ENCODE data around the gene PLCH1.

The PLCH1 gene

DNA sequence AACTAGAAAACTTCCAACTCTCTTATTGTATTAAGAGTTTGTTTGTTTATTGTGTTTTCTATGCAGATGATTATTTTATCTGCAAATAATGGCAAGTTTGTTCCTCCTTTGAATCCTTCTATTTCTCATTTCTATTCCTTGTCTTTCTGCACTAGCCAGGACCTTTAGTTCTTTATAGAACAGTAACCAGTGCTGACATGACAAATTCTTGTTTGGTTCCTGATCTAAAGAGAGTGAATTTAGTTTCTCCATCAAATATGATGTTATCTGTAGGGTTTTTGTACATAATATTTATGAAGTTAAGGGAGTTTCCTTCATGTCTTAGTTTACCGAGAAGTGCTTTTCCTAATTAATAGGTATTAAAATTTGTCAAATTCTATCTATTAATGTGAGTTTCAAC lies 350.6 kb downstream of the PLCH1 start:
- H3K4me3 ChIP-seq (replicated peaks; ENCODE audit: low read depth, low read length), result no peak overlapping the region
- no peak for DNase-seq (ENCODE audit: extremely low read depth, low read depth)
- TF ChIP-seq, protein P1, sequence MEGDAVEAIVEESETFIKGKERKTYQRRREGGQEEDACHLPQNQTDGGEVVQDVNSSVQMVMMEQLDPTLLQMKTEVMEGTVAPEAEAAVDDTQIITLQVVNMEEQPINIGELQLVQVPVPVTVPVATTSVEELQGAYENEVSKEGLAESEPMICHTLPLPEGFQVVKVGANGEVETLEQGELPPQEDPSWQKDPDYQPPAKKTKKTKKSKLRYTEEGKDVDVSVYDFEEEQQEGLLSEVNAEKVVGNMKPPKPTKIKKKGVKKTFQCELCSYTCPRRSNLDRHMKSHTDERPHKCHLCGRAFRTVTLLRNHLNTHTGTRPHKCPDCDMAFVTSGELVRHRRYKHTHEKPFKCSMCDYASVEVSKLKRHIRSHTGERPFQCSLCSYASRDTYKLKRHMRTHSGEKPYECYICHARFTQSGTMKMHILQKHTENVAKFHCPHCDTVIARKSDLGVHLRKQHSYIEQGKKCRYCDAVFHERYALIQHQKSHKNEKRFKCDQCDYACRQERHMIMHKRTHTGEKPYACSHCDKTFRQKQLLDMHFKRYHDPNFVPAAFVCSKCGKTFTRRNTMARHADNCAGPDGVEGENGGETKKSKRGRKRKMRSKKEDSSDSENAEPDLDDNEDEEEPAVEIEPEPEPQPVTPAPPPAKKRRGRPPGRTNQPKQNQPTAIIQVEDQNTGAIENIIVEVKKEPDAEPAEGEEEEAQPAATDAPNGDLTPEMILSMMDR (IDR thresholded peaks at IDR 0.05; ENCODE audit: low read depth, low read length, missing control alignments), result no peak

DNA sequence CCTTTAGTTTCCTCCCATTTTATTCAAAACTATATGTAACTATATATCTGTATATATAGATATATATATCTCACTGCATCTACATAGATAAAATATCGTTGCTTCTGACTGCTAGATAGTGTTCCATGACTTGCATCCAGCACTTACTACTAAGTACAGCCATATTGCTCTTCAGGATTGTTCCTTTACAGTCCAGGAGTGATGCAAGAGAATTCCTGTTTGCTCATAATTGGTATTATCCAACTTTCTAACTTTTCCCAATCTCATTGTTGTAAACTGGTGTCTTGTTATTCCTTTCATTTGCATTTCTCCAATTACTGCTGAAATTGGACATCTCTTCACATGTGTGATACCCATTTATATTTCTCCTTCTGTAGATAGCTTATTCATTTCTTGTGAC lies 351.6 kb downstream of the PLCH1 start:
- no peak for DNase-seq (ENCODE audit: extremely low read depth, low read depth)
- TF ChIP-seq, protein P1 (IDR thresholded peaks at IDR 0.05; ENCODE audit: low read depth, low read length, missing control alignments), result no peak
- H3K4me3 ChIP-seq (replicated peaks; ENCODE audit: low read depth, low read length), result no peak overlapping the region

DNA sequence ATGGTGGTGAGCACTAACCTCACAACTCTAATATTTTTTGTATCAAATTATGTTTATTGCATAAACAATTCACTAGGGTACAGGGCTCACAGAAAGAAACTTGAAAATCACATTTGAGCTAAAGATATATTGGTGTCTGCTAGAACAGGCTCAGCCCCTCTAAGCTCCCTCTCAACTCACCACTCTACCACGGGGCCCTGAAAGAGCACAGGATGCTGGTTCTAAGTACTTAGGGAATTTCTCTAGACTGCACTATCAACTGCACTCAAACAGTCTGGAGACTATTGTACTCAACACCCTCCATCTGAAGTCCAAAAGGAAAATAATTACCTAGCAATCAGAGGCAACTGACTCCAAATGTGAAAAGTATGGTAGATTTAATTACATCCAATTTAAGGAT lies 352.7 kb downstream of the PLCH1 start:
- TF ChIP-seq, protein P1 (IDR thresholded peaks at IDR 0.05; ENCODE audit: low read depth, low read length, missing control alignments), result no peak
- no peak for DNase-seq (ENCODE audit: extremely low read depth, low read depth)
- H3K4me3 ChIP-seq (replicated peaks; ENCODE audit: low read depth, low read length), result no peak overlapping the region

DNA sequence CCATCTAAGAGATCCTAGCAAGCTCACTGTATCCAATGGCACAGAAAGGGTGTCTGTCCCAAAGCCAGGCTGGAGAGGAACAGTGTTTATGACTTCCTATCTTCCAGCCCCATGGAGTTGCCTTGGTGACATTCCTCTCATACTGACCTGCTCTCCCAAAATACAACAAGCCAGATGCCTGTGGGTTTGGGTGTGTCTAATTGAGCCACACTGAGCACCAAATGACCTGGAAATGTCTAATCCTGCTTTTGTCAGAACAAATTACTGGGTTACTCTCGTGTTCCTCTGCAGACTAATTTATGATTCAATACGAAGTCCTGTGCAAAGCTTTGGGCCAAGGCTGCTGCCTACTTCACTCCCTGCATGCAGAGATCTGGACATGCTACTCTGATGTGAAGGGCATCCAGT lies 353.3 kb downstream of the PLCH1 start:
- TF ChIP-seq, protein P1 (IDR thresholded peaks at IDR 0.05; ENCODE audit: low read depth, low read length, missing control alignments), result no peak
- DNase-seq (ENCODE audit: extremely low read depth, low read depth), result peak; percentile 87
- no peak overlapping the region for H3K4me3 ChIP-seq (replicated peaks; ENCODE audit: low read depth, low read length)

DNA sequence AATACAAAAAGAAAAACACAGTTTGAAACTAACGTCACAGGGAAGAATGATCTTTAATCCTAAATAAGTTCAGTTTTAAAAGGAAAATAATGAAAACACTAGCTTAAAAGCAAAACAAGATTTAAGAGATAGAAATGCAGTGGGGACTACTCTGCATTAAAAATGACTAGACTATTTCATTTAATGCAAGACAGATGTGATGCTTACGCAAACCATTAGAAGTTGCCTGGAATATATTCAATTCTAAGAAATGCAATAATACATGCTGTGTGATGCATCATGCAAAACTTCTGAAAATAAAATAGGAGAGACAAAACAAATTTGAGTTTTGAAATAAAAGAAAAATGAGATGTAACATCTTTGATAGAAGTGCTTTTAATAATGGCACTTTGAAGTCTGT lies 353.8 kb downstream of the PLCH1 start:
- peak; percentile 63 for DNase-seq (ENCODE audit: extremely low read depth, low read depth)
- no peak overlapping the region for H3K4me3 ChIP-seq (replicated peaks; ENCODE audit: low read depth, low read length)
- TF ChIP-seq, protein P1 (IDR thresholded peaks at IDR 0.05; ENCODE audit: low read depth, low read length, missing control alignments), result no peak

DNA sequence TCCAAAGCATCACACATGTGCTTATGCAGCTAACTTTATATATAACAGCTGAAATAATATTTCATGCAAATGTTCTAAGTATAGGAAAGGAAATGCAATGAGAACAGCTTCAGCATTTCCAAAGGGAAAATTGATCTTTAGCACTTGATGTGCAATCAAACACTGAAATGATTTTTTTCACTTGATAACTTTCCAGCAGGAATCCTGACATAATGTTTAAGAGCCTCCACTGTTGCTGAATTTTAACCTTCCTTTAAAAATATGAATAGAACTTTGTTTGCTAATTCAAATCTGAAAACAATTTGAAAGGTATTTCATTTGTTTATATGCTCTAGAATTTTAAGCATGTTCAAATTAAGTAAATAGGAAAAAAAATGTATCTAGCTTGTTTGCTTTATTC lies 354.5 kb downstream of the PLCH1 start:
- TF ChIP-seq, protein P1 (IDR thresholded peaks at IDR 0.05; ENCODE audit: low read depth, low read length, missing control alignments), result no peak
- no peak for DNase-seq (ENCODE audit: extremely low read depth, low read depth)
- no peak overlapping the region for H3K4me3 ChIP-seq (replicated peaks; ENCODE audit: low read depth, low read length)

DNA sequence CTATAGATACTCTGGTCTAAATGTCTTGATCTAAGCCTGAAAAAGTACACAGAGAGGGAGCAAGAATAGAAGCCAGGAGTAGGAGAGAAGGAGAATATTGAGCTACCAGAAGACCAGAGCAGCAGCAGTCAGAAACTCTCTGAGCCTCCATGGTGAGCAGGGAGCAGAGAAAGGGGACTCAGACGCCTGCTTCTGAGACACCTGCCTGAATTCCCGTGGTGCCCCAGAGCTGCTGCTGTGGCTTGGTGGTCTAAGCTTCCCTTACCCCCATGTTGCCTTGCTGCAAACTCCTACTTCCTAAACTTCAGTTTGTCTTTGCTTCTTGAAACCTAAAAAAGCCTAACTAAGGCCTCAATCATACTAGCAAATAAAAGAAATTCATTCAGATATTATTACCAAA lies 356.5 kb downstream of the PLCH1 start:
- DNase-seq (ENCODE audit: extremely low read depth, low read depth), result no peak
- no peak overlapping the region for H3K4me3 ChIP-seq (replicated peaks; ENCODE audit: low read depth, low read length)
- TF ChIP-seq, protein P1 (IDR thresholded peaks at IDR 0.05; ENCODE audit: low read depth, low read length, missing control alignments), result no peak

Measured in HFF-Myc (cell line).